A549 (cell line): Measurements from ENCODE around the gene ZNF146.

Source experiments
- CTCF ChIP-seq: fragments of >200 bp; sonication (Bioruptor Twin); formaldehyde crosslinking; IDR thresholded peaks from 3 replicates; pipeline ENCODE4 v1.5.1; 2016
- EP300 ChIP-seq, 2 experiments: fragments of >200 bp; sonication (Bioruptor Twin); formaldehyde crosslinking; IDR thresholded peaks; 2 replicates in 1 of 2; 3 replicates in 1 of 2; pipeline ENCODE4 v1.6.1; 2016 to 2017
- MYC ChIP-seq: IDR thresholded peaks from 2 replicates; pipeline ENCODE4 v1.6.1; 2012; ENCODE audit warnings: mild to moderate bottlenecking, inconsistent platforms, low read length, improper control_type of control experiment, borderline replicate concordance
- POLR2A ChIP-seq: IDR thresholded peaks from 2 replicates; pipeline ENCODE4 v1.6.1; 2012; ENCODE audit warnings: mild to moderate bottlenecking, low read length
- REST ChIP-seq: fragments of 200-600 bp; sonication (generic); IDR thresholded peaks from 2 replicates; pipeline ENCODE4 v1.6.1; 2016; ENCODE audit warnings: antibody characterized with exemption, mild to moderate bottlenecking, moderate library complexity
- RFX5 ChIP-seq: fragments of 450-650 bp; IDR thresholded peaks from 2 replicates; pipeline ENCODE4 v1.7.1; 2014; ENCODE audit warnings: antibody characterized with exemption, mild to moderate bottlenecking, moderate library complexity
- ZSCAN20 ChIP-seq: fragments of 250-450 bp; sonication (Bioruptor Pico); IDR thresholded peaks from 2 replicates; pipeline ENCODE4 v1.8.0; 2022; ENCODE audit warnings: mild to moderate bottlenecking, moderate library complexity

- TF ChIP-seq POLR2A (no peak), EP300 (IDR thresholded peaks at IDR 0.05) (no peak), ZSCAN20 (no peak), MYC (no peak), CTCF (no peak), RFX5 (no peak), REST (no peak)
These were observed 45.7 kb upstream of the ZNF146 start for GRCh38 chr19:36169084-36169760.
